Mesendoderm (in vitro differentiated cells): Measurements from ENCODE around the gene SCLY.

Experiments
- DNase-seq: peaks from one replicate; pipeline ENCODE4 v3.0.0; 2013
- H2AK5ac ChIP-seq: 2 replicates; pipeline ENCODE4 v1.6.1; 2013; ENCODE audit warnings: low read length, inconsistent platforms
- H2BK120ac ChIP-seq: 2 replicates; pipeline ENCODE4 v1.6.1; 2013; ENCODE audit warnings: low read depth, mild to moderate bottlenecking, low read length, moderate library complexity, mixed read lengths
- H2BK15ac ChIP-seq: replicated peaks from 2 replicates; pipeline ENCODE4 v1.6.1; 2013; ENCODE audit warnings: low read depth, mild to moderate bottlenecking, moderate library complexity
- H2BK5ac ChIP-seq: 2 replicates; pipeline ENCODE4 v1.6.1; 2013; ENCODE audit warnings: low read length, inconsistent platforms
- H3K18ac ChIP-seq: 2 replicates; pipeline ENCODE4 v1.6.1; 2013; ENCODE audit warnings: mild to moderate bottlenecking, low read length, mixed read lengths
- H3K23ac ChIP-seq: one replicate; pipeline ENCODE4 v1.6.1; 2013; ENCODE audit warnings: low read length
- H3K27ac ChIP-seq: 2 replicates; pipeline ENCODE4 v1.5.1; 2013; ENCODE audit warnings: low read depth, mild to moderate bottlenecking, inconsistent platforms, low read length, moderate library complexity
- H3K27me3 ChIP-seq: 2 replicates; pipeline ENCODE4 v1.6.1; 2013; ENCODE audit warnings: low read length, control low read depth, mild to moderate bottlenecking, inconsistent platforms; ENCODE audit not compliant: insufficient read depth, poor library complexity
- H3K36me3 ChIP-seq: 2 replicates; pipeline ENCODE4 v1.6.1; 2013; ENCODE audit warnings: low read length, inconsistent platforms; ENCODE audit not compliant: control insufficient read depth, insufficient read depth
- H3K4ac ChIP-seq: one replicate; pipeline ENCODE4 v1.6.1; 2013; ENCODE audit warnings: low read depth, mild to moderate bottlenecking, low read length, moderate library complexity
- H3K4me1 ChIP-seq: 2 replicates; pipeline ENCODE4 v1.6.1; 2013; ENCODE audit warnings: low read depth, low read length, inconsistent platforms; ENCODE audit not compliant: control insufficient read depth
- H3K4me2 ChIP-seq: 2 replicates; pipeline ENCODE4 v1.6.1; 2013; ENCODE audit warnings: low read length
- H3K4me3 ChIP-seq: 2 replicates; pipeline ENCODE4 v1.5.1; 2013; ENCODE audit warnings: mild to moderate bottlenecking, low read length
- H3K56ac ChIP-seq: one replicate; pipeline ENCODE4 v1.6.1; 2013; ENCODE audit warnings: low read length
- H3K79me1 ChIP-seq: 2 replicates; pipeline ENCODE4 v1.6.1; 2013; ENCODE audit warnings: low read length, inconsistent platforms
- H3K79me2 ChIP-seq: 2 replicates; pipeline ENCODE4 v1.6.1; 2013; ENCODE audit warnings: mild to moderate bottlenecking, low read length; ENCODE audit not compliant: control insufficient read depth, insufficient read depth
- H3K9ac ChIP-seq: 2 replicates; pipeline ENCODE4 v1.6.1; 2013; ENCODE audit warnings: low read length, inconsistent platforms
- H4K5ac ChIP-seq: one replicate; pipeline ENCODE4 v1.6.1; 2013; ENCODE audit warnings: low read length
- H4K8ac ChIP-seq: one replicate; pipeline ENCODE4 v1.6.1; 2013; ENCODE audit warnings: low read depth, mild to moderate bottlenecking, control low read depth, low read length, moderate library complexity
- WGBS: extraction: QIAGEN DNeasy Blood & Tissue Kit; methylation state at CpG from one replicate; pipeline ENCODE4 v1.1.7; 2013; ENCODE audit warnings: low lambda C conversion rate, missing lambda C conversion rate; ENCODE audit not compliant: insufficient coverage; ENCODE audit errors: extremely low coverage; 5-methylcytosine and 5-hydroxymethylcytosine counted together

SCLY gene

GRCh38 chr2:238061315-238062202 is 758 bp downstream of the SCLY start:
- no peak overlapping the region for H2BK120ac ChIP-seq
- H3K79me2 ChIP-seq = peaks cover 5% of the 10 kb centered on the region
- no peaks in the 10 kb centered on the region for H3K36me3 ChIP-seq
- H4K5ac ChIP-seq = no peak overlapping the region
- no peaks in the 10 kb centered on the region for H3K27me3 ChIP-seq
- H3K4me3 ChIP-seq = peak overlapping the region; percentile 94
- peak overlapping the region; percentile 10 for H3K4me2 ChIP-seq
- H3K23ac ChIP-seq = peak overlapping the region; percentile 97
- H3K4ac ChIP-seq = no peak overlapping the region
- H3K9ac ChIP-seq = peak overlapping the region; percentile 93
- DNase-seq = peak; percentile 76
- H3K79me1 ChIP-seq = peaks cover 6% of the 10 kb centered on the region
- peak overlapping the region; percentile 95 for H3K56ac ChIP-seq
- no peak overlapping the region for H4K8ac ChIP-seq
- no peak overlapping the region for H2BK15ac ChIP-seq
- peaks cover 2% of the 10 kb centered on the region for H3K4me1 ChIP-seq
- H2BK5ac ChIP-seq = no peak overlapping the region
- no CpG with 5 or more reads among the region's 29 CpGs for whole genome bisulfite sequencing
- H3K18ac ChIP-seq = peak overlapping the region; percentile 77
- H2AK5ac ChIP-seq = no peak overlapping the region
- peak overlapping the region; percentile 68 for H3K27ac ChIP-seq

GRCh38 chr2:238063414-238064189 is 2.8 kb downstream of the SCLY start:
- Histone ChIP-seq H3K79me1 (peaks cover 6% of the 10 kb centered on the region), H3K18ac (no peak overlapping the region), H3K4me2 (no peak overlapping the region), H3K27me3 (no peaks in the 10 kb centered on the region), H2BK5ac (no peak overlapping the region), H3K56ac (no peak overlapping the region), H4K5ac (no peak overlapping the region), H3K36me3 (peaks cover 1% of the 10 kb centered on the region), H2AK5ac (no peak overlapping the region), H3K79me2 (peaks cover 5% of the 10 kb centered on the region), H3K23ac (no peak overlapping the region), H3K9ac (no peak overlapping the region), H4K8ac (no peak overlapping the region), H2BK120ac (no peak overlapping the region), H3K4me1 (peaks cover 2% of the 10 kb centered on the region), H3K27ac (no peak overlapping the region), H3K4ac (no peak overlapping the region), H3K4me3 (no peak overlapping the region), H2BK15ac (no peak overlapping the region)
- DNase-seq = no peak
- WGBS = no CpG with 5 or more reads among the region's 8 CpGs

GRCh38 chr2:238064376-238064775 is 3.6 kb downstream of the SCLY start:
- no peak overlapping the region for H3K56ac ChIP-seq
- H3K4me2 ChIP-seq = no peak overlapping the region
- H4K5ac ChIP-seq = no peak overlapping the region
- H4K8ac ChIP-seq = no peak overlapping the region
- H3K18ac ChIP-seq = no peak overlapping the region
- H3K9ac ChIP-seq = no peak overlapping the region
- H3K4me1 ChIP-seq = peaks cover 2% of the 10 kb centered on the region
- no peak overlapping the region for H2BK15ac ChIP-seq
- H3K79me2 ChIP-seq = peaks cover 5% of the 10 kb centered on the region
- no peaks in the 10 kb centered on the region for H3K27me3 ChIP-seq
- H2BK120ac ChIP-seq = no peak overlapping the region
- no peak overlapping the region for H3K4me3 ChIP-seq
- H3K27ac ChIP-seq = no peak overlapping the region
- H3K23ac ChIP-seq = no peak overlapping the region
- H3K4ac ChIP-seq = no peak overlapping the region
- peaks cover 6% of the 10 kb centered on the region for H3K79me1 ChIP-seq
- H2AK5ac ChIP-seq = no peak overlapping the region
- peaks cover 3% of the 10 kb centered on the region for H3K36me3 ChIP-seq
- no peak for DNase-seq
- no peak overlapping the region for H2BK5ac ChIP-seq
- WGBS = no CpG with 5 or more reads among the region's 7 CpGs

GRCh38 chr2:238065071-238065846 is 4.5 kb downstream of the SCLY start:
- DNase-seq = no peak
- H3K27ac ChIP-seq = no peak overlapping the region

GRCh38 chr2:238066218-238066617 is 5.4 kb downstream of the SCLY start:
- Histone ChIP-seq H3K23ac (no peak overlapping the region), H3K4me2 (no peak overlapping the region), H3K18ac (no peak overlapping the region), H3K27ac (no peak overlapping the region), H3K4me3 (no peak overlapping the region), H3K56ac (no peak overlapping the region), H3K79me2 (peaks cover 5% of the 10 kb centered on the region), H2AK5ac (no peak overlapping the region), H3K4ac (no peak overlapping the region), H3K9ac (no peak overlapping the region), H4K5ac (no peak overlapping the region), H3K79me1 (peaks cover 6% of the 10 kb centered on the region), H2BK5ac (no peak overlapping the region), H3K36me3 (peaks cover 3% of the 10 kb centered on the region), H2BK15ac (no peak overlapping the region), H2BK120ac (no peak overlapping the region), H3K4me1 (peaks cover 2% of the 10 kb centered on the region), H3K27me3 (no peaks in the 10 kb centered on the region), H4K8ac (no peak overlapping the region)
- DNase-seq = no peak
- no CpG with 5 or more reads among the region's 9 CpGs for WGBS

More at GRCh38 chr2:238065071-238065846, 4.5 kb downstream of the SCLY start:
- Histone ChIP-seq H2BK15ac (no peak overlapping the region), H3K9ac (no peak overlapping the region), H3K4me2 (no peak overlapping the region), H3K27me3 (no peaks in the 10 kb centered on the region), H4K5ac (no peak overlapping the region), H4K8ac (no peak overlapping the region), H3K79me2 (peaks cover 5% of the 10 kb centered on the region), H3K4me3 (no peak overlapping the region), H3K79me1 (peaks cover 6% of the 10 kb centered on the region), H3K36me3 (peaks cover 3% of the 10 kb centered on the region), H2AK5ac (no peak overlapping the region), H3K18ac (no peak overlapping the region), H3K4me1 (peaks cover 2% of the 10 kb centered on the region), H2BK120ac (no peak overlapping the region), H2BK5ac (no peak overlapping the region), H3K23ac (no peak overlapping the region), H3K56ac (no peak overlapping the region), H3K4ac (no peak overlapping the region)
- no CpG with 5 or more reads among the region's 18 CpGs for WGBS
